Esophagus muscularis mucosa (tissue), 4 donors: ENCODE data around the gene LRRC73.

Experiments used
- CTCF ChIP-seq, 3 experiments: fragments of 200-600 bp in 2 of 3; fragments of 450-650 bp in 1 of 3; sonication (generic) in 2 of 3; IDR thresholded peaks; one replicate each; pipeline ENCODE4 v1.5.1; 2017 to 2019; ENCODE audit warnings: antibody characterized with exemption in 3 of 3, mild to moderate bottlenecking in 2 of 3, moderate library complexity in 1 of 3
- EP300 ChIP-seq: sonication (generic); formaldehyde crosslinking; IDR thresholded peaks from one replicate; pipeline ENCODE4 v1.6.1; 2017; ENCODE audit warnings: antibody characterized with exemption
- POLR2A ChIP-seq: fragments of 450-650 bp; IDR thresholded peaks from one replicate; pipeline ENCODE4 v1.6.1; 2017; ENCODE audit warnings: antibody characterized with exemption, moderate library complexity, mild to moderate bottlenecking, low read depth
- POLR2AphosphoS5 ChIP-seq, 2 donors: sonication (generic); formaldehyde crosslinking; IDR thresholded peaks; one replicate each; pipeline ENCODE4 v1.6.1; 2017; ENCODE audit warnings: antibody characterized with exemption in 2 of 2

DNA sequence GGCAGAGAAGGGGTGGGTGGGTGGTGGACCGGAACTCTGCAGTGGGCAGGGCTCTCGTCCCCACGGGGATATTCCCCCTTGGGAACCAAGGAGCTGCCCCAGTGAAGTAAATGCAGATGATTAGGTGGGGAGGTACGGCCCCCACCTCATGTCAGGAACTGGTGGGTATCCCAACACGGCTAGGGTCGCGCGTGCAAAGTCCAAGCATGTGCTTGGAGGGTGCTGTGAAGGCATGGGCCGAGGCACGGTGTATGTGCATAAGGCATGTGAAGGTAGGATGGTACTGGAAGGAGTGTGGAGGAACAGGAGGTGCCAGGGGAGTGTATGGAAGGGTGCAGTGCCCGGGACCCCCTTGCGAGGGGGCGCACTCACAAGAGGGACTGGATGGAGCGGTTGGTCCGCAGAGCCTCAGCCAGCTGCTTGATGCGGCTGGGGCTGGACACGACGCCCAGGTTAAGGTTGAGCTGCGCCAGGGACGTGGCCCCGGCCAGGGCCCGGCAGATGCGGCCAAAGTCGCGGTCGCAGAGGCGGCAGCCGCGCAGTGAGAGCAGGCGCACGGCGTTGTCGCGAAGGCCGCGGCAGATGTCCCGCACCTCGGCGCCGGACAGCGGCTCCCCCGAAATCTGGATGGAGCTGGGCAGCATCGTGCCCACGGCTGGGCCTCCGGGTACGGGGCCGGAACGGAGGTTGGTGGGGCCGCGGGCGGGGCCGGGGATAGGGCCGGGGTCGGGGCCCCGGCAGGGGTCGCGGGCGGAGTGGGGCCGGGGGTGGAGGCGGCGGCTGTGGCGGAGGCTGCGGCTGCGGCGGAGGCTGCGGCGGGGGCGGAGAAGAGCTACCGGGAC, 783 bp downstream of the LRRC73 start:
- TF ChIP-seq EP300 (no peak), POLR2A (no peak), CTCF (IDR thresholded peaks at IDR 0.05) (no peak), POLR2AphosphoS5 (IDR thresholded peaks at IDR 0.05) (no peak)
